DND-41 (cell line): Measurements from ENCODE around the gene SERGEF.

ENCODE experiments used
- EZH2 ChIP-seq: IDR thresholded peaks from 3 replicates; pipeline ENCODE4 v1.6.1; 2012; ENCODE audit warnings: borderline replicate concordance, low read depth, mild to moderate bottlenecking, moderate library complexity, low read length, inconsistent platforms; ENCODE audit not compliant: severe bottlenecking
- TF ChIP-seq, protein P1 (sequence below): IDR thresholded peaks from 2 replicates; pipeline ENCODE4 v1.5.1; 2012; ENCODE audit warnings: borderline replicate concordance, low read length, moderate library complexity, mild to moderate bottlenecking; ENCODE audit not compliant: poor library complexity, severe bottlenecking; ENCODE audit errors: extremely low read depth

DNA sequence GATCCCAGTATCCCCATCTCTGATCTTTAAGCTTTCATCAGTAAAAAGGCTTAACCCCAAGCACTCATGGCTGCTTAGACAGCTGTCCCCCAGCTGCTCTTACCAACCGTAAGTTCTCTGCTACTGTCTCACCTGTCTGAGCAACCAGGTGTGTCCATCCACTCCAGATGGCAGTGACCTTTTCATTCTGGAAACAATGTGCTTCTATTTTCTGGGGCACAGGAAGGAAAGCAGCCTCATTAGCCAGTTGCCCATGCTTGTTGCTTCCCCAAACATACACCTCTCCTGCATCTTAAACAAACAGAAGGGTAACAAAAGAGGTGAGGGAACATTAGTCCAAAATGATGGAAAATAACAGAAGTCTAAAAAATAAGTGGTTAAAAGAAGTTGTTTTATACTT is 24.4 kb downstream of the SERGEF start:
- TF ChIP-seq, protein P1, sequence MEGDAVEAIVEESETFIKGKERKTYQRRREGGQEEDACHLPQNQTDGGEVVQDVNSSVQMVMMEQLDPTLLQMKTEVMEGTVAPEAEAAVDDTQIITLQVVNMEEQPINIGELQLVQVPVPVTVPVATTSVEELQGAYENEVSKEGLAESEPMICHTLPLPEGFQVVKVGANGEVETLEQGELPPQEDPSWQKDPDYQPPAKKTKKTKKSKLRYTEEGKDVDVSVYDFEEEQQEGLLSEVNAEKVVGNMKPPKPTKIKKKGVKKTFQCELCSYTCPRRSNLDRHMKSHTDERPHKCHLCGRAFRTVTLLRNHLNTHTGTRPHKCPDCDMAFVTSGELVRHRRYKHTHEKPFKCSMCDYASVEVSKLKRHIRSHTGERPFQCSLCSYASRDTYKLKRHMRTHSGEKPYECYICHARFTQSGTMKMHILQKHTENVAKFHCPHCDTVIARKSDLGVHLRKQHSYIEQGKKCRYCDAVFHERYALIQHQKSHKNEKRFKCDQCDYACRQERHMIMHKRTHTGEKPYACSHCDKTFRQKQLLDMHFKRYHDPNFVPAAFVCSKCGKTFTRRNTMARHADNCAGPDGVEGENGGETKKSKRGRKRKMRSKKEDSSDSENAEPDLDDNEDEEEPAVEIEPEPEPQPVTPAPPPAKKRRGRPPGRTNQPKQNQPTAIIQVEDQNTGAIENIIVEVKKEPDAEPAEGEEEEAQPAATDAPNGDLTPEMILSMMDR, result no peak
- TF ChIP-seq EZH2, result no peak
